HFFc6 (cell line): ENCODE results near the gene LMF1. TPM values are rescaled to one million over a fixed set of nuclear protein-coding genes. Genes with fewer than 3 reads are reported as not detected.

Experiments
- DNase-seq: peaks from one replicate; pipeline ENCODE4 v3.0.0-alpha.2; 2018
- H3K27ac Mint-ChIP-seq: 2 replicates; pipeline ENCODE4 v1.8.0; 2020; ENCODE audit warnings: mild to moderate bottlenecking, mixed read lengths
- H3K27me3 Mint-ChIP-seq: 2 replicates; pipeline ENCODE4 v1.8.0; 2021; ENCODE audit warnings: mild to moderate bottlenecking, moderate library complexity, mixed read lengths; ENCODE audit not compliant: insufficient read depth
- H3K36me3 Mint-ChIP-seq: 2 replicates; pipeline ENCODE4 v1.8.0; 2021; ENCODE audit warnings: low read depth, mixed read lengths
- H3K4me1 Mint-ChIP-seq: 2 replicates; pipeline ENCODE4 v1.8.0; 2020; ENCODE audit warnings: low read depth, mixed read lengths
- H3K4me3 Mint-ChIP-seq: 2 replicates; pipeline ENCODE4 v1.8.0; 2020; ENCODE audit warnings: mild to moderate bottlenecking, moderate library complexity, mixed read lengths
- H3K9me3 Mint-ChIP-seq: 2 replicates; pipeline ENCODE4 v1.8.0; 2020; ENCODE audit warnings: mild to moderate bottlenecking, mixed read lengths
- total RNA-seq, 6 experiments: library from RNA; stranded (reverse); fragmentation: NEBNext Ultra II Directional; extraction: Animal tissue kit (Norgen Biotek cat#: 25700); gene quantifications; 2 replicates in 1 of 6; 3 replicates in 5 of 6; pipeline ENCODE4 v1.2.3, GENCODE V29; 2021
- TF ChIP-seq, protein P1 (sequence below): fragments of 200-600 bp; sonication (generic); IDR thresholded peaks from 2 replicates; pipeline ENCODE4 v1.5.0; 2021; ENCODE audit warnings: antibody characterized with exemption, mild to moderate bottlenecking

LMF1 gene
- total RNA-seq, 6 experiments from 2014 or later, result 10.9 to 19.3 (median 14.2) TPM

DNA sequence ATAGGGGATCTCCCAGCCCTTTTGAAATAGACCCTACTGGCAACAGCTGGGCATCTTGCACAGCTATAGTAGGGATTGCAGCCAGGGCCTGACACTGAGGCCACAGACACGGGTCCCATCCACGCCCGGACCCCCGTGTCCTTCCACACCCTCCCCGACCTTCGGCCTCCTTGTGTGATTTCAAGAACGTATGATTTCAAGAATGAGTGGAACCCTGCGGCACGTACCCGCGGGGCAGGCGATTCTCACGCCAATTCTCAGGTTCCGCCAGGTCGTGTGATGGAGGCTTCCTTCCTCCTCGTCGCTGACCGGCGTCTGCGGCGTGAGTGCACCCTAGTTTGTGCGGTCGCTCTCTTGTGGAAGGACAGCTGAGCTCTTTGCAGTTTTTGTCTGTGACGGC lies 114.0 kb downstream of the LMF1 start:
- TF ChIP-seq, protein P1, sequence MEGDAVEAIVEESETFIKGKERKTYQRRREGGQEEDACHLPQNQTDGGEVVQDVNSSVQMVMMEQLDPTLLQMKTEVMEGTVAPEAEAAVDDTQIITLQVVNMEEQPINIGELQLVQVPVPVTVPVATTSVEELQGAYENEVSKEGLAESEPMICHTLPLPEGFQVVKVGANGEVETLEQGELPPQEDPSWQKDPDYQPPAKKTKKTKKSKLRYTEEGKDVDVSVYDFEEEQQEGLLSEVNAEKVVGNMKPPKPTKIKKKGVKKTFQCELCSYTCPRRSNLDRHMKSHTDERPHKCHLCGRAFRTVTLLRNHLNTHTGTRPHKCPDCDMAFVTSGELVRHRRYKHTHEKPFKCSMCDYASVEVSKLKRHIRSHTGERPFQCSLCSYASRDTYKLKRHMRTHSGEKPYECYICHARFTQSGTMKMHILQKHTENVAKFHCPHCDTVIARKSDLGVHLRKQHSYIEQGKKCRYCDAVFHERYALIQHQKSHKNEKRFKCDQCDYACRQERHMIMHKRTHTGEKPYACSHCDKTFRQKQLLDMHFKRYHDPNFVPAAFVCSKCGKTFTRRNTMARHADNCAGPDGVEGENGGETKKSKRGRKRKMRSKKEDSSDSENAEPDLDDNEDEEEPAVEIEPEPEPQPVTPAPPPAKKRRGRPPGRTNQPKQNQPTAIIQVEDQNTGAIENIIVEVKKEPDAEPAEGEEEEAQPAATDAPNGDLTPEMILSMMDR, result no peak
- Mint-ChIP-seq H3K4me1 (no peaks in the 10 kb centered on the region), H3K27ac (no peak overlapping the region), H3K27me3 (peaks cover 4% of the 10 kb centered on the region), H3K4me3 (no peak overlapping the region), H3K36me3 (peaks cover 18% of the 10 kb centered on the region), H3K9me3 (peaks cover 33% of the 10 kb centered on the region)
- DNase-seq, result no peak

DNA sequence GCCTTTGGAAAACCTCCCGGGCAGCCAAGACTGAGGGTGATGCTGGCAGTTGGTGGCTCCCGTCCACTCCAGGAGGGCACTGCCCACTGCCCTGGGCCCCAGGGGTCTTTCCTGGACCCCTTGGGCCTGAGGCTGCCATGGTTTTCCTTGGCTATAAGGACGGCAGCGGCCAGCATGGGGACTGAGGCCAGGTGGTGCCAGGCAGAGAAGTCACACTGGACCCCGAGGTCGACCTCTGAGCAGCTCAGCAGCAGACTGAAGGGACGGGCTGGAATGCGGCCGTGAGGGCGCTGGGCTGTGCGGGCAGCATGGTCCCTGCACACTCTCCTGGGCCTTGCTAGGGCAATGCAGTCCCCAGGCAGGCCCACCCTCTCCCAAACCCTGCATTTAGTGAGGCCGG lies 114.7 kb downstream of the LMF1 start:
- H3K27me3 Mint-ChIP-seq, result peaks cover 4% of the 10 kb centered on the region
- peaks cover 18% of the 10 kb centered on the region for H3K36me3 Mint-ChIP-seq
- no peak overlapping the region for H3K27ac Mint-ChIP-seq
- TF ChIP-seq, protein P1, result no peak
- no peak for DNase-seq
- H3K9me3 Mint-ChIP-seq, result peaks cover 35% of the 10 kb centered on the region
- H3K4me3 Mint-ChIP-seq, result no peak overlapping the region
- H3K4me1 Mint-ChIP-seq, result no peaks in the 10 kb centered on the region

DNA sequence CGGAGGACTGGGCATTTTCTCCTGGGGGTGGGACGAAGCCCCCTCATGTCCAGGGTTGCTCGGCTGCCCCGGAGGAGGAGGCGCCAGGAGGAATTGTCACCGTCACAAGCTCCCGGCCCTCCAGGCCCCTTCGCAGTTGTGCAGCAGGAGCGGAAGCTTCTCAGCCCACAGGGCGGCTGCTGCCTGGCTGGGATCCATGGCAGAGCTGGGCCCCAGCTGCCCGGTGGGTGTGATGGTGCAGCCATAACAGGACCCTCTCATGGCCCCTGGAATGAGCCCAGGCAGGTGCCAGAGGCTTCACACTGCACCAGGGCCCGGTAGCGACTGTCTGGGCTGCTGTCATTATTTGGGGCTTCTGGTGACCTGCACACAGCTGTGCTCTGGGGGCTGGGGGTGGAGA lies 115.3 kb downstream of the LMF1 start:
- Mint-ChIP-seq H3K4me3 (no peak overlapping the region), H3K27ac (no peak overlapping the region), H3K36me3 (peaks cover 19% of the 10 kb centered on the region), H3K9me3 (peaks cover 35% of the 10 kb centered on the region), H3K4me1 (no peaks in the 10 kb centered on the region), H3K27me3 (peaks cover 4% of the 10 kb centered on the region)
- TF ChIP-seq, protein P1, result no peak
- DNase-seq, result no peak

DNA sequence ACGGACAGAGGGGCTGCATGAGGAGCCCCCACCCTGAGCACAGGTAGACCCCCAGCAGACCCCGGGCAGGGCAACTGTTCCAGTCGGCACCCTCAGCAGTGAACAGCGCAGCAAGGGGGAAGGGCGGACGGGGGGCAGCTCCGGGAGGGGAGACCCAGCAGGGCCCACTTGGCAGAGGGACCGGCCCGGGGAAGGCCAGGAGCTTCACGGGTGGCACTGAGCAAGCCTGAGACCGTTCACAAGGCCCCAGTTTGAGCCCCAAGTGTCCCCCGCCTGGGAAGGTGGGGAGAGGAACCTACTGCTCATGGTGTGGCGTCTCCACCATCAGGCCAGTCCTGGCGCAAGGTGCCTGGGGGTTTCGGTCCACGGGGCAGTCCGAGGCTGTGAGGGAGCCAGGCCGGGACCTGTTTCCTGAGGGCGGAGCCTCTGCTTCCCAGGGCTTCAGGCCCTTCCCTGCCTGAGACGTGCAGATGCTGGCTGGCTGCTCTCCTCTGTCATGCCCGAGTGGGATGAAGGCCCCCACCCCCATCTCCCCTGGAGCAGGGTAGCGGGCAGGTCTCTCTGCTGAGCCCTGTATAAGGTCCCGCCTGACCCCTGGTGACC lies 115.9 kb downstream of the LMF1 start:
- Mint-ChIP-seq H3K9me3 (peaks cover 35% of the 10 kb centered on the region), H3K27me3 (peaks cover 4% of the 10 kb centered on the region), H3K27ac (no peak overlapping the region), H3K36me3 (peaks cover 19% of the 10 kb centered on the region), H3K4me1 (no peaks in the 10 kb centered on the region), H3K4me3 (no peak overlapping the region)
- TF ChIP-seq, protein P1, result no peak
- no peak for DNase-seq

DNA sequence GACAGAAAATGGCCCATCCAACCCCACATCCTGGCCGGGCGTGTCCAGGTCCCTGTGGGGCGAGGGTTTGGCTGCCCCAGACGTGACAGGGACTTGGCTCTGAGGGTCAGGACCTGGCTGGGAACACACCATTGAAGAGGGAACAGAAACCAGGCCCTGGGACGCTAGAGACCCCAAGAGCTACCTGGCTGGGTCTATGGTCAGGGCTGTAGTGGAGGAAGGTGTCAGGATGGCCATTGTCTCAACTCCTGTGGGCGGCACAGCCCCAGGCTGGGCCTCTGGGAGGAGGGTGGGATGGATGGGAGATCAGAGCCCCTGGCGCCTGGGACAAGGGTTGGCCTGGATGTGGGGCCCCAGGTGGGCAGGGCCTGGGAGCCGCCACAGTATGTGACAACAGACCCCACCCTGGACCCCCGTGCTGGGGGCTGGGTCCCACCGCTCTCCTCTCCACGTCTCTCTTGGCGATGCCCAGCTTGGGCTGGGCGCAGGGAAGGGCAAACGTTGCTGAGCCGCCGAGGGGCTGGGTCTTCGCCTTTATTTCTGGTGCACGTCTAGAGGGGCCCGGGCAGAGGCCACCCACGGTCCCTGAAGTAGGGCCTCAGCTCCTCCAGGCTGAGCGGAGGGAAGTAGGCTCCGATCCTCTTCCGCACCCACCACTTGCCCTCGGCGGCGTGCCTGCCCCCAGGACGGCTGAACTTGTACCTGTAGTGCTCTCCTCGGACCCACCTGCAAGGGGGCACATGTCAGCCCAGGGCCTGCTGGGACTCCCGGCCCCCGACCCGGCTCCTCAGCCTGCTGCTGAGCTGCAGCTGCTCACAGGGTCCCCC lies 116.6 kb downstream of the LMF1 start:
- Mint-ChIP-seq H3K36me3 (peaks cover 20% of the 10 kb centered on the region), H3K9me3 (peaks cover 39% of the 10 kb centered on the region), H3K27ac (no peak overlapping the region), H3K4me3 (no peak overlapping the region), H3K27me3 (peaks cover 6% of the 10 kb centered on the region), H3K4me1 (no peaks in the 10 kb centered on the region)
- TF ChIP-seq, protein P1, result no peak
- DNase-seq, result no peak
